Caki2 (cell line): Measurements from ENCODE around the gene SCP2. TPM values are rescaled to one million over a fixed set of nuclear protein-coding genes. Genes with fewer than 3 reads are reported as not detected.
A peak's percentile ranks its signal among the peaks of the same experiment; 100 is the strongest.
"Not testable (repeated sequence)": the region's sequence is repeated elsewhere in the genome, so short reads cannot be mapped to it uniquely, and the experiment has no call there.

Source experiments
- DNase-seq: peaks from one replicate; pipeline ENCODE4 v3.0.0-alpha.2; 2015; ENCODE audit warnings: low read depth
- in situ Hi-C: cut with HindIII; loops from 2 replicates; pipeline ENCODE4 v1.10.0; 2016; ENCODE audit warnings: low sequenced_read_pairs, low pct_unique_long_range_greater_than_20kb, mixed read lengths
- total RNA-seq: library from RNA; depleted of rRNA; stranded (reverse); fragments of >200 nt; shearing (Covaris generic); gene quantifications from 2 replicates; pipeline ENCODE4 v1.2.3, GENCODE V29; 2014; ENCODE audit warnings: low replicate concordance

Gene SCP2
- total RNA-seq, 1 experiment from 2014 or later = 54.2 TPM

DNA sequence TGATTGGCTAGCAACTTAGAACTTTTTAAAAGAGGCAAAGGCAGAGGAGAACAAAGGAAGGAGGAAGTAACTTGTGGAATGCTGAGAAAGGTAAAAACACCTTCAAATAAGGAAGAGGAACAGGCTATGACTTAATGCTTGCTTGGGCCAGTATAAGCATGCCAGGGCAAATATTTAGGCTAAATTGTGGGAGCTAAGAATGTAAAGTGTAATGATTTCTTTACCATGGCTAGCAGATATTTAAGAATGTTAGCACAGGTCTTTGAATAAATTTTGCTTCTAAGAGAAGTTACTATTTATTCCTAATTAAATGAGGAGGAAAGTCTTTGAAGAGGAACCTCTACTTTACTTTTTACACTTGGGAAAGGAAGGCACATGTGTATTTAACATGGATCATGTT is 22.5 kb downstream of the SCP2 start:
- in situ Hi-C loops, DNase-seq: not testable (repeated sequence)

DNA sequence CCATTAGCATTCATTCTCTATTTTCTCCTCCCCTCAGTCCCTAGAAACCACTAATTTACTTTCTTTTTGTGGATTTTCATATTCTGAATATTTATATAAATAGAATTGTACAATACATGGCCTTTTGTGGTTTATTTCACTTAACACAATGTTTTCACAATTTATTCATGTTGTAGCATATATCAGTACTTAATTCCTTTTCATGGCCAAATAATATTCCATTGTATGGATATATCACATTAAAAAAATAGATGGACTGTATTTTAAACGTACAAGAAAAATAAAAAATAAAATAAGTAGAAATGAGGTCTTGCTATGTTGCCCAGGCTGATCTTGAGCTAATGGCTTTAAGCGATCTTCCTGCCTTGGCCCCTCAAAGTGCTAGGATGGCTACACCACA is 25.0 kb downstream of the SCP2 start:
- in situ Hi-C loops = no loop called here
- no peak for DNase-seq

DNA sequence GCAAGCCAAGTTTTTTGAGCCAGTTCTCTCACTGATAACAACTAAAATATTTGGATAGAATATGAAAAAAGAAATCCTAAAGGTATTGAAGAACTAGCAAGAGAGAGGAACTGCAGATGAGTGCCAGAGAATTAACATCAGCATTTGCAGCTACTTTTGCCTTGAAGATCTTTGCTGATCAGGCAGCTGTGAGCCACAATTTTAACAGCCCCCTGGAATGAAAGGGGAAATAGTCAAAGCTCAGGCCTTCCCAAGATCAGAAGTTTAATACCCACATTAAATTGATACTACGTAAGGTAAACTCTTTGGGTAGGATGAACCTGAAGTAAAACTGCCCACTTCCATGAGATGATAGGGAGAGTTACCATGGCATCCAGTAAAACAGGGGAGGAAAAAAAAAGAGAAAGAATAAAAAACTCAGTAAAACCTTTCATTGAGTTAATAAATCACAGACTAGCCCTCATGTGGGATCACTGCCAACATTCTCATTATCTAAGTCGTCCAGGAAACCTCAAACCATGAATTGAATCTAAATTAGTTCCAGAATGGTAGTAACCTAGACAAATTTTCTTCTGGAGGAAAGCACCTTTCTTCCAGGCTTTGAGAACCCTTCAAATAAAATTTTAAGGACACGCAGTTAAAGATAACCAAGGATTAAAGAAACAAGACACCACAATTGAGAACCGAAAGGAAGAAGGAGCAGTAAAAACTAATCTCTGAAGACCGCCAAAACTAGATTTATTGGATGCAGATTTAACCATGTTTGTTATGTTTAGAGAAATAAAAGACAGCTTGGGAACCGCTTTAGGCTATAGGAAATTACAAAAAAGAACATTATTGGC is 28.3 kb downstream of the SCP2 start:
- in situ Hi-C loops = no loop called here
- DNase-seq = peak; percentile 80

DNA sequence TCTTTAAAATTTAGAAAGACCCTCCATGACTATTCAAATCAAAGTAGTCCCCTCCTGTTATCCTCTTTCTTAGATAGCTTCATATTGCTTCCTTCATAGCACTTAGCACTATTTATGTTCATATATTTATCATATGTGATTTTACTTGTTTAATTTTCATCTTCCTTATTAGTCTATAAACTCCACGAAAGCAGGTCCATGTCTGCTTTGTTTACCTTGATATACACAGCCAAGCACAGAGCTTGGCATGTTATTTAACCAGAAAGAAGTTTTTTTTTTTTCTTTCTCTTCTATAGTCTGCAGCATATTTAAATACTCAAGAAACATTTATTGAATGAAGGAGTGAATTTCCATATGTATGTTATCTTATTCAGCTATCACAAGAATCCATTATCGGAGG is 36.0 kb downstream of the SCP2 start:
- in situ Hi-C loops = no loop called here
- DNase-seq = no peak

DNA sequence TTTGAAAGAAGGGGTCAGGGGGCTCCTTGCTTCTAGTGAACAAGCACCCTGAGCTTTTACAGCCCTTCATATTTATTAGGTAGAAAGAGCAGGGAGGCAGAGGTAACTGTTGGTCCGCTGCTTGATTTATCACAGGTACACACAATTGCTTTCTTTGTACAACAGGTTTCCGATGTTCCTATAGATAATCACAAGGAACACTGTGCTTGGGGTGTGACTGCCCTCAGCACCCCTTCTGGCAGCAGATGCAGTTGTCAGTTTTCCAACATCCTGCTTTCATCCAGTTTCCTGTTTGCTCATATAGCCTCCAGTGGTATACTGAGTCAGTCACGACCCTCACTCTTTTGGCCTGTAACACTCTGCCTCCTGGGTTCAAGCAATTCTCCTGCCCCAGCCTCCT is 40.6 kb downstream of the SCP2 start:
- in situ Hi-C loops = no loop called here
- DNase-seq = no peak

DNA sequence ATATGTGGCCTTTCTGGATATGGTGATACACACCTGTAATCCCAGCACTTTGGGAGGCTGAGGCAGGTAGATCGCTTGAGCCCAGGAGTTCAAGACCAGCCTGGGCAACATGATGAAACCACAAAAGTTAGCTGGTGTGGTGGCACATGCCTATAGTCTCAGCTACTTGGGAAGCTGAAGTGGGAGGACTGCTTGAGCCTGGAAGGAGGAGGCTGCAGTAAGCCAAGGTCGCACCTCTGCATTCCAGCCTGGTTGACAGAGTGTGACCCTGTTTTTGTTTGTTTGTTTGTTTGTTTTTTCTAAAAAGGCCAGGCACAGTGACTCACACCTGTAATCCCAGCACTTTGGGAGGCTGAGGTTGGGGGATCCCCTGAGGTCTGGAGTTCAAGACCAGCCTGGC is 42.2 kb downstream of the SCP2 start:
- DNase-seq, in situ Hi-C loops: not testable (repeated sequence)

DNA sequence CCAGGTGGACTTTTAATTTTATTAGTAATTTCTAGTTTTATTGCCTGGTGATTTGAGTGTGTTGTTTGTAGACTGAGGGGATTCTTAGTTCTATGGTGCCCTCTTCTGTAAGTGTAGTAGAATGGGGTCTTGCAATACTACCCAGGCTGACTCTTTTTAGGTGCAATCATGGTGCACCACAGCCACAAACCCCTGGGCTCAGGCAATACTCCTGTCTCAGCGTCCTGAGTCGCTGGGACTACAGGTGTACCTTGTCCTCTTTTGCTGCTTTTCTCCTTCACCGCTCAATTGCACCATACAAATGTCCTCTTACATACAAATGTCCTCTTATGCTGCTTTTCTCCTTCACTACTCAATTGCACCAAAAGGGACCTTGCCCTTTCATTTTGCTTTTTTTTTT is 43.1 kb downstream of the SCP2 start:
- DNase-seq = peak; percentile 13
- in situ Hi-C loops = no loop called here

DNA sequence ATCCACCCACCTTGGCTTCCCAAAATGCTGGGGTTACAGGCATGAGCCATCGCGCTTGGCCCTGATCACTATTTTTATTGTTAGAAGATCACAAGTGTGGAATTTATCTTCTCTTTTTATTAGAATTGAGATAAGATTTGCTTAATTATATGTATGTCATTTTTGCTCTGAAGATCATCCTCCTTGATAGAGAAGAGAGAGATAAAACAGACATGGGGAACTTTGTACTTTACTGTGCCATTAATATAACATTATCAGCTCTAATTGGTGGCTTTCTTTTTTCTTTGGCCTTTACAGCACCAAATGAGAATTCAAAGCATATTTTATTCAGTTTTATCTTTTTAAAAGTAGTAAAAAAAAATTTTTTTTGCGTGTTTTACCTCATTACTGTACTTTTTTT is 46.8 kb downstream of the SCP2 start:
- DNase-seq = no peak
- in situ Hi-C loops = no loop called here

DNA sequence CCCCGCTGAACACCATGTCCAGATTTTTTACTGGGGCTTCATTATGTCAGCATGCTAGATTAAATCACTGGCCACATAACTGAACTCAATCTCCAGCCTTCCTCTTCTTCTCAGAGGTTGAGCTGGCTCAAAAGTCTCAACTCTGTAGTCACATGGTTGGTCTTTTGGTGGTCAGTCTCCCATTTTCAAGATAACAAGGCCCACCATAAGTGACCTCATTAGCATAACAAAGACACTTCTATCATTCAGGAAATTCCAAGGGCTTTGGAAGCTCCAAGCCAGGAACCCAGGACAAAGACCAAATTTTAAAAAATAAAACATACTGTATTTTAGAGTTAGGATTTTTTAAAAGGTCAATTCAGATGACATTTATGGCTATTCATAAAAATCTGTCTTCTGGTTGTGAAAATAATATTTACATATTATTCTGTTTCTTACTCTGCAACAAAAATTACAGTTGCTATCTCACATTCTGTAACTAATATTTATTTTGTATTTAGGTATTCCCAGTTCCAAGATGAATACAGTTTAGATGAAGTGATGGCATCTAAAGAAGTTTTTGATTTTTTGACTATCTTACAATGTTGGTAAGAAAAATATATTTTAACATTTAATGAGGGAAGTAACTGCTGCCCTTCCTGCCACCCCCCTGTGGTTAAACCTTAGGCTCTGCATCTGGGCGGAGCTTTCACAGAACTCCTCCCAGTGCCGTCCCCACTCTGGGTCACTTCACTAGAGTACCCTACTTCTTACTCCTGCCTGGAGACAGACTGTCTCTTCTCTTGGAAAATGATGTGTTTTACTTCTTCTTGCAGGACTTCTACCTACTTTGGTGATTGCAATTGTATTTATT is 49.3 kb downstream of the SCP2 start:
- DNase-seq = no peak
- in situ Hi-C loops = no loop called here

DNA sequence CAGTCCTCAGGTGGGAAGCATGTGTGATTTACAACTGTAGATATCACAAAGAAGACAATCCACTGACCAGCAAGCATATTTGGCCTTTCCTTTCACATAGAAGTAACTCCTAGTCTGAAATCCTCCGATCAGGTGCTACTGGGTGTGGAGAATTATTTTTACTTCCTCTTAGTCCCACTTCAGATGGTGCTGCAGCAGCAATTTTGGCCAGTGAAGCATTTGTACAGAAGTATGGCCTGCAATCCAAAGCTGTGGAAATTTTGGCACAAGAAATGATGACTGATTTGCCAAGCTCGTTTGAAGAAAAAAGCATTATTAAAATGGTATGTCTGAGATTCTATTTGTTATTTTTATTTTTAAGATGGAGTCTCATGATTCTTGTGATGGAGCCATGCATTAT is 51.0 kb downstream of the SCP2 start:
- in situ Hi-C loops = no loop called here
- DNase-seq = no peak

DNA sequence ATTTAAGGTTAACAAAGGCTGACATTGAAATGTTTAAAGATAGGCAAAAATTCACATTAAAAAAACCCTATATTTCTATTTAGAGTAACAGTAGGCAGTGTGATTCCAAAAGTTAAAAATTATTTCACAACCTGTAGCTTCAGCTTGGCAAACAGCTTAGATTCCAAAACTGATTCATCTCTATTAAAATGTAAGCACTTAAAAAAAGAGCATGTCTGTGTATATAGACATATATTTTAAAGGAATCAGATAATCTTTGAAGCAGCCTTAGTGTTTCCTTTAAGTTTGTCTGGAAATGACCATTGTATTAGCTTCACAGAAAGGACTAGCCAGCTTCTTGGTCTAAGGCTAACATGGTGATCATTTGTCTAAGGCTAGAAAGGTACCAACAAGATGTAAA is 65.7 kb downstream of the SCP2 start:
- DNase-seq, in situ Hi-C loops: not testable (repeated sequence)

DNA sequence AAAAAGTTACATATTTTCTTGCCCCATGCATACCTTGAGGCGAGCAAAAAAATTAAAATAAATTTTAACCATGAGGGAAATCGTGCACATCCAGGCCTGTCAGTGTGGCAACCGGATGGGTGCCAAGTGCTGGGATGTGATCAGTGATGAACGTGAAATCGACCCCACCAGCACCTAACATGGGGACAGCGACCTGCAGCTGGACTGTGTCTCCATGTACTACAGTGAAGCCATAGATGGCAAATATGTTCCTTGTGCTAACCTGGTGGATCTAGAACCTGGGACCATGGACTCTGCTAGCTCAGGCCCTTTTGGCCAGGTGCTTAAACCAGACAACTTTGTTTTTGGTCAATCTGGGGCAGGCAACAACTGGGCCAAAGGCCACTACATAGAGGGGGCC is 67.6 kb downstream of the SCP2 start:
- in situ Hi-C loops = no loop called here

DNA sequence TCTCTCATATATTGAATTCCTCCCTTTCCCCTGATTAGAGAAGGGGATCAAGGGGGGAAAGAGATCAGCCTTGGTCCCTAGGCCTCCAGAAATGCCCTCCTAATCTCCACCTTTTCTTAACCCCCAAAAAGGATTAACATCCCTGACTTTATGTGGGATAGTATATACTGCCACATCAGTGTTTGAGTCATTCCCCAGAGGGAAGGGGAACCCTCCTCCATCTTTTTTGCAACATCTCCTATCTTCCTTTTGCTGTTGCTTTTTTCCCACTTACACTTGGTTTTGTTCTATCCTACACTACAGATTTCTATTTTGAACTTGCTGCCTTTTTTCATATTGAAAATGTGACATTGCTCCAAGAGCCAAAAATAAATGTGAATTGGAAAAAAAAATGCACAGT is 69.6 kb downstream of the SCP2 start:
- no peak for DNase-seq
- in situ Hi-C loops = no loop called here

More for the DNA sequence above, 67.6 kb downstream of the SCP2 start:
- DNase-seq = no peak

DNA sequence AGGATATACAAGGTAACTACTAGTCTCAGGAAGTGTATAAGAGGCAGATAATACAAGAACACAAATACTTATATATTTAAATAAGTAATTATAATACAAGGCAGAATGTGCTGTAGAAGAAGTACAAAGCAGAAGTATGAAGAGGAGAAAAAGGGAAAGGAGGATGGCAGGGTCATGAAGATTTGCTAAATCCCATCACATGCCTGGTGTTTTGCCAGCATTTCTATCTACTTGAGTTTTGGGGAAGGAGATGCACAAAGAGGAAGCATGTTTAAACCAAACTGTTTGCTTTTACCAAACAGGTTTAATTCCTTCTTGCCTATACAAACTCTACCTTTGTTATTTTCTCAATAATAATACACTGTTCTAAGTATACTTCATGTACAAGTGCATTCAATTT is 74.1 kb downstream of the SCP2 start:
- in situ Hi-C loops = no loop called here
- DNase-seq = no peak

DNA sequence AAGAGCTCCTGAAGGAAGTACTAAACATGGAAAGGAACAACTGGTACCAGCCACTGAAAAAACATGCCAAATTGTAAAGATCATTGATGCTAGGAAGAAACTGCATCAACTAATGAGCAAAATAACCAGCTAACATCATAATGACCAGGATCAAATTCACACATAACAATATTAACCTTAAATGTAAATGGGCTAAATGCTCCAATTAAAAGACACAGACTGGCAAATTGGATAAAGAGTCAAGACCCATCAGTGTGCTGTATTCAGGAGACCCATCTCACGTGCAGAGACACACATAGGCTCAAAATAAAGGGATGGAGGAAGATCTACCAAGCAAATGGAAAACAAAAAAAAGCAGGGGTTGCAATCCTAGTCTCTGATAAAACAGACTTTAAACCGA is 79.5 kb downstream of the SCP2 start:
- in situ Hi-C loops, DNase-seq: not testable (repeated sequence)

DNA sequence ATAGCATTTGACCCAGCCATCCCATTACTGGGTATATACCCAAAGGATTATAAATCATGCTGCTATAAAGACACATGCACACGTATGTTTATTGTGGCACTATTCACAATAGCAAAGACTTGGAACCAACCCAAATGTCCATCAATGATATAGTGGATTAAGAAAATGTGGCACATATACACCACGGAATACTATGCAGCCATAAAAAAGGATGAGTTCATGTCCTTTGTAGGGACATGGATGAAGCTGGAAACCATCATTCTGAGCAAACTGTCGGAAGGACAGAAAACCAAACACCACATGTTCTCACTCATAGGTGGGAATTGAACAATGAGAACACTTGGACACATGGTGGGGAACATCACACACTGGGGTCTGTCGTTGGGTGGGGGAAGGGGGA is 83.2 kb downstream of the SCP2 start:
- DNase-seq, in situ Hi-C loops: not testable (repeated sequence)

DNA sequence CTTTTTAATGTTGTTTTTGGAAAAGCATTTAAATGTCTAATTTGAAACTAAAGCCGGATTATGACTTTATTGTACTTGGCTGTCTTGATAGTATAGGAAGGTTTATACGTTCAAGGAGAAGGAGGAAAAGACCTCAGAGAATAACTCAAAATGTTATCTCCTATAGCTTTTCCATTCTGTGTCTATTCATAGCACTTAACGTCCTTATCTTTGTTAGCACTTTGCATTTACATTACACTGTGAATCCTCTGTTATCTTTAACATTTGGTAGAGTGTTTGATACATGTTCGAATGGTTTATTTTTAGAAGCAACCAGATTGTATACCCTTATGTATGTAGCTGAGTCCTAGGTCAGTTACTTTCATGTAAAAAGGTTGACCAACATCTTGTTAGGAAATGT is 84.1 kb downstream of the SCP2 start:
- no peak for DNase-seq
- in situ Hi-C loops = no loop called here

DNA sequence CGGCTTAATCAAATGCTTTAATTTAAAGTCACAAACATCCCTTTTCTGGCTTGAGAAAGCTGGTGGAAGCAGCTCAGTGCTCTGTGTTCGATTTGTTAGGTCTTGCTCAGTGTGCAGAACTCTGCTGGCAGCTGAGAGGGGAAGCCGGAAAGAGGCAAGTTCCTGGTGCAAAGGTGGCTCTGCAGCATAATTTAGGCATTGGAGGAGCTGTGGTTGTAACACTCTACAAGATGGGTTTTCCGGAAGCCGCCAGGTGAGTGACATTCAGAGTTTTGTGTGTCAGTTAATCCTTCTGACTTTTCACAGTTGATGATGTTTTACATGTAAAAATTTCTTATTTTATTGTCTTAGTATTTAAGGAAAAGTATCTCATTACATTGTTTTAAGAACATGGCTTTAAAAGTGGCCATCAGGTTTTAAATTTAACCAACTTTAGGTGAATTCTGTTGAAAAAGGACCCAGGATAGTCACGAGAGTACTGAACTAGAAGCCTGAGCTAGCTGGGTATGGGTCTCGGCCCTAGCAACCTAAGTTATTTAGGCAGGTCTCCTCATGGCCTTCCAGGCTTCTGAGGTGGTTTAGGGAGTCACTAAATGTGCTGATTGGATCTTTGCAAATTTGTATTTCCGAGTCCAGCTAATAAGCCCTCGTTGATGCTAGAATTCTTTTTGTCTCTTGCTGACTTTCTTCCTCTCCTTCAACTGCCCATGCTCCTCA is 87.9 kb downstream of the SCP2 start:
- in situ Hi-C loops = no loop called here
- DNase-seq = peak; percentile 73

DNA sequence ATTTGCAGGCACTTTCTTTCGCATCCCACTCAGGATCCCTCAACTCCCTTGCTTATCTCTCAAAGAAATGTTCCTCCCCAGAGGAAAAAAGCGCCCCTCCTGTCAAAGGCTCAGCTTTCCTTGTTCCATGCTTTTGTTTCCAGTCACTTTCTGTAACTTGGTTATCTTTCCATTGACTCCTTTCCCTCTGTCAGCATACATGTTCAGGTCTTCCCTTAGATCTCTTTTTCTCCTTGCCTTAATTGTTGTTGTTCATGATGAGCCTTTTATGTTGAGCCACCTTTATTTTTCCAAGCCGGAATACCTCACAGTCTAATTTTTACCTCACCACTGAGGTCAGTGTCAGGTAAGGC is 88.4 kb downstream of the SCP2 start:
- no peak for DNase-seq
- in situ Hi-C loops = no loop called here
